Ecto neural progenitor cell (in vitro differentiated cells): ENCODE results near the gene ZNF423.
A peak's percentile ranks its signal among the peaks of the same experiment; 100 is the strongest.

Experiments used
- DNase-seq: peaks from one replicate; pipeline ENCODE4 v3.0.0-alpha.2; 2018; ENCODE audit warnings: low spot score

The ZNF423 gene

DNA sequence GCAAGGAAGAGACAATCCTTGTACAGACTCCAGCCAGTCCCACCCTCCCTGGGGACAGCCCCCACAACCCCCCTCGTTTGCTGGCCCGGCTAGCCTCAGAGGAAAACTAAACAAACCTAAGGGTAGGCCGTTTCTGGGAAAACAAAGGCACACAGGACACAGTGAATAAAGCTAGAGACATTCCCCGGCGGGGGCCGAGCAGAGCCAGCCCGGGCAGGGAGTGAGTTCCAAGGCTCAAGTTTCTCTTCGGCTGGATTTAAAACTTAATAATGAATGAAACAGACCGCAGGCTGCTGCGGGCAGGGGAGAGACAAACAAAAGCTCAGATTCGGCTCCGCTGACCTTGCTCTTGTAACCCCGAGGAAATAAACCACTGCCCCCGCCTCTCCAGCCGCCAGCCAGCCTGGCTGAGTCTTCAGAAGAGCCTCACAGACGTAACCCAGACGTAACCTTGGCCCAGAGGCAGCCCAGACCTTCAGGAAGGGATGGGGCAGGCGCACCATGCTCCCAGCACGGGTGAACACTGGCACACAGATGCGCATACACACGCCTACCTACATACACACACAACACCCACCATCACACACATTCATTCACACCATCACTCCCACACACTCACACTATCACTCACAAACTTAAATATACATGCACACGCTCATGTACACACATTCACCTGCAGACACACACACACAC, 216.0 kb downstream of the ZNF423 start:
- peak; percentile 68 for DNase-seq

GRCh38 chr16:49638673-49639610, 217.0 kb downstream of the ZNF423 start:
- DNase-seq: no peak

- no peak for DNase-seq
These were observed 217.8 kb downstream of the ZNF423 start for GRCh38 chr16:49637933-49638672.

- DNase-seq: no peak
These were observed 218.4 kb downstream of the ZNF423 start for GRCh38 chr16:49637511-49637910.

DNA sequence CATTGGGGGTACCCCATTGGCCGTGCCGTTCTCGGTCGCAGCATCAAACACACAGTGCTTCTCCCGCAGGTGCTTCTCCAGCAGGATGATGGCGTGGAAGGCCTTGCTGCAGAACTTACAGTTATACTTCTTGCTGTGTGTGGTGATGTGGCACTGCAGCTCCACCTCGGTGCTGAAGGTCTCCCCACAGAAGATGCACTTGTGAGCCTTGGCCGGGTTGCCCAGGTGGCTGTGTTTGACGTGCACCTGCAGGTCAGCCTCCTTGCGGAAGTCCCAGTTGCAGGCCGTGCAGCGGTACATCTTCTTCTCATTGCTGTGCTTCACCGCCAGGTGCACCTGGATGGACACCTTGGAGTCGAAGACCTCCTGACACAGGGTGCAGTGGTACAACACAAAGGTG, 219.3 kb downstream of the ZNF423 start:
- no peak for DNase-seq

GRCh38 chr16:49635591-49636581, 220.0 kb downstream of the ZNF423 start:
- DNase-seq: no peak

- DNase-seq: no peak
These were observed 220.9 kb downstream of the ZNF423 start for GRCh38 chr16:49635009-49635350.

- DNase-seq: peak; percentile 26
These were observed 221.5 kb downstream of the ZNF423 start for GRCh38 chr16:49634235-49635008.

GRCh38 chr16:49632795-49633184, 223.1 kb downstream of the ZNF423 start:
- DNase-seq: peak; percentile 31

DNA sequence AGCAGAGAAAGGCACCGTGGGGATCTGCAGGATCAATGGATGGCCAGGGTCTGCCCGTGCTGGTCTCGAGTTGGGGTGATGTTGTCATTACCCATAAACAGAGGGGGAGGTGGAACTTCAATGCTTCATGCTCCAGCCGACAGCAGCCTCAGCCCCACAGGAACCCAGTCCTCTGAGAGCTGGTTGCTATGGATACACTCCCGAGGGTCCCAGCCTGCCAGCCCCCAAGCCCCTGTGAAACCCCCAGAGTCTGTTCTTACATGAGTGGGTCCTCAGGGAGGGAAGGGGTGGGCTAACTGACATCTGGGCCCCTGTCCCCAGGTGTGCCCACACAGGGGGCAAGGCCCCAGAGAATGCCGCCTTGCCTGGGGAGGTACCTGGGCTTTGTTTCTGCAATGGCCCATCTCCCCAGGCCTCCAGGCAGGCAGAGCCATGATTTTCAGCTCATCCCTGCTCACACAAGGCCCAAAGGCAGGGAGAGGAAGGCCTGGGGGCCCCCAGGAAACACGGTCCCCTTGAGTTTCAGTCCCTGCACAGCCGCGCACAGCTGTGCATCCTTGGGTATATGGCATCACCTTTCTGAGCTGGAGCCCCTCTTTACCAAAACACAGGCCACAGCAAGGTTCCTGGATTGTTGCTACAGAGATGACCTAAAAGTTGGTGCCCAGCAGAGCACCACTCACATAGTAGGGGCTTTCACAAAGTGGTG, 223.7 kb downstream of the ZNF423 start:
- DNase-seq: peak; percentile 20

- peak; percentile 37 for DNase-seq
These were observed 224.5 kb downstream of the ZNF423 start for GRCh38 chr16:49631187-49632041.

- no peak for DNase-seq
These were observed 225.1 kb downstream of the ZNF423 start for GRCh38 chr16:49630783-49631182.

GRCh38 chr16:49629851-49630250, 226.1 kb downstream of the ZNF423 start:
- DNase-seq: peak; percentile 19

GRCh38 chr16:49628148-49628547, 227.8 kb downstream of the ZNF423 start:
- no peak for DNase-seq

- peak; percentile 19 for DNase-seq
These were observed 230.4 kb downstream of the ZNF423 start for GRCh38 chr16:49625311-49626065.

DNA sequence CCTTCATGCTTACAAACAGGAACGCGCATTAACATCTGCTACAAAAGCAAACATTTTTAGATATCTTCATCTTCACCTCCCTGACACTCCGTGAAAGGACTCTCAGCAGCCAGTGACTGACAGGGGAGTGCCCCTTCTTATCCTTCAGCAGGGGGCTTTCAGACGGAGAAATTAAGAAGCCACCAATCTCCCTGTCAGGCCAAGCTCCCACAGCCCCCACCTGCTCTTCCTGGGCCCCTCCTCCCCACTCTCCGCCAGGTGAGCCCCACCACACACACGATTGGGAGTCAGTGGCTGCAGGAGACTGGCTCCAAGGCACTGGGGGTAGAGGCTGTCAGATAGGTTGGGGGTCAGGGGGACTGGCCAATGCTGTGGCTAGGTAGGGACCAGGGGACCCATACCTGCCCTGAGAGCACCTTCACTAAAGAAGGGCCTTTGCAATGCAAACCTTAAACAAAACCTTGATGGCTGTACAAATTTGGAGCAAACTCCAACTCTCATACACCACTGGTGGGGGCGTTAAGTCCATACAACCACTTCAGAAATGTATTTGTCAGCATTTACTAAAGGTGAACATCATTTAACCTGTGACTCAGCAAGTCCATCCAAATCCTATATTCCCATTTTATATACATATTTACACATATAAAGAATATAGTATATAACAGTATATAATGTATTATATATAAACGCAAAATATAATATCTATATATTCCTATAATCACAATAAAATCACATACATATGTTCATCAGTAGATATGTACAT, 232.2 kb downstream of the ZNF423 start:
- DNase-seq: peak; percentile 32
